ENCODE results near the gene STIMATE. TPM values are rescaled to one million over a fixed set of nuclear protein-coding genes. Genes with fewer than 3 reads are reported as not detected.

Gene STIMATE
- total RNA-seq, 1 donor from 2014 or later, result 8.9 TPM

GRCh38 chr3:52816654-52817053 is 80.7 kb downstream of the STIMATE start:
- Histone ChIP-seq H3K9ac (ENCODE audit: low read depth in 1 of 3, low read length in 3 of 3) (no peak overlapping the region), H3K27me3 (ENCODE audit: control insufficient read depth in 3 of 3, insufficient read depth in 3 of 3, low read length in 3 of 3) (no peaks in the 10 kb centered on the region), H3K36me3 (ENCODE audit: control insufficient read depth in 3 of 3, insufficient read depth in 3 of 3, low read length in 3 of 3) (peaks cover 57 to 75% (median 64%) of the 10 kb centered on the region in 3 donors), H3K4me3 (ENCODE audit: low read length in 3 of 3) (no peak overlapping the region), H3K9me3 (ENCODE audit: control insufficient read depth in 3 of 3, low read length in 3 of 3) (no peaks in the 10 kb centered on the region), H3K4me1 (ENCODE audit: control insufficient read depth in 3 of 3, insufficient read depth in 3 of 3, low read length in 3 of 3) (peaks cover 8 to 13% (median 11%) of the 10 kb centered on the region in 3 donors), H3K27ac (ENCODE audit: low read depth, low read length) (no peak overlapping the region)

GRCh38 chr3:52816199-52816598 is 81.1 kb downstream of the STIMATE start:
- Histone ChIP-seq H3K9me3 (ENCODE audit: control insufficient read depth in 3 of 3, low read length in 3 of 3) (no peaks in the 10 kb centered on the region), H3K27me3 (ENCODE audit: control insufficient read depth in 3 of 3, insufficient read depth in 3 of 3, low read length in 3 of 3) (no peaks in the 10 kb centered on the region), H3K9ac (ENCODE audit: low read depth in 1 of 3, low read length in 3 of 3) (no peak overlapping the region), H3K36me3 (ENCODE audit: control insufficient read depth in 3 of 3, insufficient read depth in 3 of 3, low read length in 3 of 3) (peaks cover 54 to 71% (median 59%) of the 10 kb centered on the region in 3 donors), H3K27ac (ENCODE audit: low read depth, low read length) (no peak overlapping the region), H3K4me3 (ENCODE audit: low read length in 3 of 3) (no peak overlapping the region), H3K4me1 (ENCODE audit: control insufficient read depth in 3 of 3, insufficient read depth in 3 of 3, low read length in 3 of 3) (peaks cover 8 to 13% (median 11%) of the 10 kb centered on the region in 3 donors)

DNA sequence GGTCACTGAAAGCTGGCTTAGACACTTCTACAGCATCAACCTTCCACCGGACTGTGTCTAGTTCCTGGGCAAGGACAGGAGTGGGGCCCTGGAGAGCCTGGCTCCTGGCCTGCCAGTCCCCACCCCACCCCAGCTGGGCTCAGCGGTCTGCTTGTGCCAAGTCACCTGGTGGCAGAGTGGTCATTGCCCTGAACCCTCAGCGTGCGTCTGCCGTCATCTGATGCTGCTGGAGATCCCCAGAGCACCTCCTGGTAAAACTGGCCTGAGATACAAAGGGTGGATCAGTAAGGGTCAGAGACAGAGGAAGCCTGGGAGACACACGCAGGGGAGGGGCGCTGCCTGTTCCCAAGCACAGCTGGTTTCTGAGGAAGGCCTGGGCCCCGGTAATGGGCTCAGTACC is 83.5 kb downstream of the STIMATE start:
- Histone ChIP-seq H3K27ac (ENCODE audit: low read depth, low read length) (no peak overlapping the region), H3K36me3 (ENCODE audit: control insufficient read depth in 3 of 3, insufficient read depth in 3 of 3, low read length in 3 of 3) (peaks cover 35 to 47% (median 39%) of the 10 kb centered on the region in 3 donors), H3K27me3 (ENCODE audit: control insufficient read depth in 3 of 3, insufficient read depth in 3 of 3, low read length in 3 of 3) (no peaks in the 10 kb centered on the region), H3K9me3 (ENCODE audit: control insufficient read depth in 3 of 3, low read length in 3 of 3) (no peaks in the 10 kb centered on the region), H3K4me1 (ENCODE audit: control insufficient read depth in 3 of 3, insufficient read depth in 3 of 3, low read length in 3 of 3) (peaks cover 0 to 4% (median 2%) of the 10 kb centered on the region in 3 donors), H3K4me3 (ENCODE audit: low read length in 3 of 3) (no peak overlapping the region), H3K9ac (ENCODE audit: low read depth in 1 of 3, low read length in 3 of 3) (no peak overlapping the region)

DNA sequence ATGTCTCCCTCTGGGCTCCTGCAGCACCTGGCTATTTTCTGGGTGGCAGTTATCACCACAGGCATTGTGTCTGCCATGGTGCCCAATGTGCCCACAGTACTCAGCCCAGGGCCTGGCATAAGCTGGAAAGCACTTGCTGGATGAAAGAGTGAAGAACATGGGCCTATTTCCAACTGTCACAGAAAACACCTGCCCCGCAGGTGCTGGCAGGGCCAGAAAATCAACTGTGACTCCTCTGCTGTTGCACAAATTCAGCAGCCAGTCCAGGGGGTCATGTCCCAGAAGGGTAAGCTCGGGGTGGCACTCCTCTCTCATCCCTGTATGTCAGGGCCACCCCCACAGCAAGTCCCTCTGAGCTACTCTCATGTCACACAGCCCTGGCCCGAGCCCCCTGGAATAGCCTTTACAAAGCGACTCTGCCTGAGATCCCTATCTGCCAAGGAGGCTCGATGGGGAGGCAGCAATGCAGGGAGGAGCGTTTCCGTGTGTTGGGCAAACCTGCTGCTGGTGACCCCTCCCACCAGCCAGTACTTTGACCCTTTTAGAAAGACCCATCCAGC is 85.8 kb downstream of the STIMATE start:
- H3K27ac ChIP-seq (ENCODE audit: low read depth, low read length), result no peak overlapping the region
- H3K4me1 ChIP-seq (ENCODE audit: control insufficient read depth in 3 of 3, insufficient read depth in 3 of 3, low read length in 3 of 3), result peaks cover 0 to 4% (median 2%) of the 10 kb centered on the region in 3 donors
- H3K9ac ChIP-seq (ENCODE audit: low read depth in 1 of 3, low read length in 3 of 3), result no peak overlapping the region
- H3K9me3 ChIP-seq (ENCODE audit: control insufficient read depth in 3 of 3, low read length in 3 of 3), result no peaks in the 10 kb centered on the region
- no peak overlapping the region for H3K4me3 ChIP-seq (ENCODE audit: low read length in 3 of 3)
- H3K36me3 ChIP-seq (ENCODE audit: control insufficient read depth in 3 of 3, insufficient read depth in 3 of 3, low read length in 3 of 3), result peaks cover 15 to 24% (median 16%) of the 10 kb centered on the region in 3 donors
- H3K27me3 ChIP-seq (ENCODE audit: control insufficient read depth in 3 of 3, insufficient read depth in 3 of 3, low read length in 3 of 3), result no peaks in the 10 kb centered on the region

GRCh38 chr3:52810923-52811322 is 86.4 kb downstream of the STIMATE start:
- Histone ChIP-seq H3K36me3 (ENCODE audit: control insufficient read depth in 3 of 3, insufficient read depth in 3 of 3, low read length in 3 of 3) (peaks cover 9 to 18% (median 10%) of the 10 kb centered on the region in 3 donors), H3K4me1 (ENCODE audit: control insufficient read depth in 3 of 3, insufficient read depth in 3 of 3, low read length in 3 of 3) (peaks cover 0 to 4% (median 2%) of the 10 kb centered on the region in 3 donors), H3K27me3 (ENCODE audit: control insufficient read depth in 3 of 3, insufficient read depth in 3 of 3, low read length in 3 of 3) (no peaks in the 10 kb centered on the region), H3K27ac (ENCODE audit: low read depth, low read length) (no peak overlapping the region), H3K9ac (ENCODE audit: low read depth in 1 of 3, low read length in 3 of 3) (no peak overlapping the region), H3K9me3 (ENCODE audit: control insufficient read depth in 3 of 3, low read length in 3 of 3) (no peaks in the 10 kb centered on the region), H3K4me3 (ENCODE audit: low read length in 3 of 3) (no peak overlapping the region)

- Histone ChIP-seq H3K9ac (ENCODE audit: low read depth in 1 of 3, low read length in 3 of 3) (no peak overlapping the region), H3K9me3 (ENCODE audit: control insufficient read depth in 3 of 3, low read length in 3 of 3) (no peaks in the 10 kb centered on the region), H3K27ac (ENCODE audit: low read depth, low read length) (no peak overlapping the region), H3K4me3 (ENCODE audit: low read length in 3 of 3) (no peak overlapping the region), H3K27me3 (ENCODE audit: control insufficient read depth in 3 of 3, insufficient read depth in 3 of 3, low read length in 3 of 3) (no peaks in the 10 kb centered on the region), H3K36me3 (ENCODE audit: control insufficient read depth in 3 of 3, insufficient read depth in 3 of 3, low read length in 3 of 3) (peaks cover 8 to 14% (median 8%) of the 10 kb centered on the region in 3 donors), H3K4me1 (ENCODE audit: control insufficient read depth in 3 of 3, insufficient read depth in 3 of 3, low read length in 3 of 3) (peaks cover 0 to 4% (median 2%) of the 10 kb centered on the region in 3 donors)
Observed at GRCh38 chr3:52809662-52810377, 87.5 kb downstream of the STIMATE start.

GRCh38 chr3:52809149-52809548 is 88.2 kb downstream of the STIMATE start:
- Histone ChIP-seq H3K4me3 (ENCODE audit: low read length in 3 of 3) (no peak overlapping the region), H3K4me1 (ENCODE audit: control insufficient read depth in 3 of 3, insufficient read depth in 3 of 3, low read length in 3 of 3) (peaks cover 0 to 4% (median 2%) of the 10 kb centered on the region in 3 donors), H3K27ac (ENCODE audit: low read depth, low read length) (no peak overlapping the region), H3K27me3 (ENCODE audit: control insufficient read depth in 3 of 3, insufficient read depth in 3 of 3, low read length in 3 of 3) (no peaks in the 10 kb centered on the region), H3K36me3 (ENCODE audit: control insufficient read depth in 3 of 3, insufficient read depth in 3 of 3, low read length in 3 of 3) (peaks cover 8 to 13% (median 8%) of the 10 kb centered on the region in 3 donors), H3K9me3 (ENCODE audit: control insufficient read depth in 3 of 3, low read length in 3 of 3) (no peaks in the 10 kb centered on the region), H3K9ac (ENCODE audit: low read depth in 1 of 3, low read length in 3 of 3) (no peak overlapping the region)

DNA sequence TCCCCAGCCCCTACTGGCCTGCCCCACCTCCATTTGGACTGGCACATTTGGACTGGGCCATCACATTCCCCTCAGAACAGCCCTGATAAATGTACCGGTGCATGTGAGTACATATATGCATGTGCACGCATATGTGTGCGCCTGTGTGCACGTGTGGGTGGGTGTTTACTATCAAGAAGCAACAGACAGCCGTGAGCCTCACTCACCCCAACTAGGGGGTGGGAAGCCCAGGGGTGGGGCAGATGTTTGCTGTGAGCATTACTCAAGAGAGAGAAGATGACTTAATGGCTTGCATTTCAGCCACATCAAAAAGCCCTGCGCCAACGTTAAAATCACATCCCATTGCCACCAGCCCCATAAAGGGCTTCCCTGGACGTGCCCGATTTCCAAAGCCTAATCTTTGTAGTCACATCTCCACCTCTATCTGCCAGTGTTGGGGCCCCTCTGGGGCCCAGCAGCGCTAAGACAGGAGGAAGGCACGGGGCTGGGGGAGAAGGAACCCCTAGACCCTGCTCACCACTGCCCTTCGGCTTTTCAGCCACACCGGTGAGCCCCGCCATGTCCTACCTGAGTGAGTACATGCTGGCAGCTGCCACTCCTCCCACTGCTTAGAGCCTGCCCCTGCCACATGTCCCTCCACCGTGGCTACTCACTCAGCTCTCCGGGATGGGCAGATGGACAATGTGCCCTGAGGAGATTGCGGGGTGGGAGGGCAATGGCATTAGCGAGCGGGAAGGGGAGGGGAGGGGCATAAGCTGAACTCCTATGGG is 91.9 kb downstream of the STIMATE start:
- no peaks in the 10 kb centered on the region for H3K9me3 ChIP-seq (ENCODE audit: control insufficient read depth in 3 of 3, low read length in 3 of 3)
- H3K4me1 ChIP-seq (ENCODE audit: control insufficient read depth in 3 of 3, insufficient read depth in 3 of 3, low read length in 3 of 3), result no peaks in the 10 kb centered on the region
- no peak overlapping the region for H3K9ac ChIP-seq (ENCODE audit: low read depth in 1 of 3, low read length in 3 of 3)
- H3K27ac ChIP-seq (ENCODE audit: low read depth, low read length), result no peak overlapping the region
- H3K36me3 ChIP-seq (ENCODE audit: control insufficient read depth in 3 of 3, insufficient read depth in 3 of 3, low read length in 3 of 3), result no peaks in the 10 kb centered on the region
- H3K4me3 ChIP-seq (ENCODE audit: low read length in 3 of 3), result no peak overlapping the region
- H3K27me3 ChIP-seq (ENCODE audit: control insufficient read depth in 3 of 3, insufficient read depth in 3 of 3, low read length in 3 of 3), result no peaks in the 10 kb centered on the region

- Histone ChIP-seq H3K27me3 (ENCODE audit: control insufficient read depth in 3 of 3, insufficient read depth in 3 of 3, low read length in 3 of 3) (no peaks in the 10 kb centered on the region), H3K4me3 (ENCODE audit: low read length in 3 of 3) (no peak overlapping the region), H3K36me3 (ENCODE audit: control insufficient read depth in 3 of 3, insufficient read depth in 3 of 3, low read length in 3 of 3) (no peaks in the 10 kb centered on the region), H3K4me1 (ENCODE audit: control insufficient read depth in 3 of 3, insufficient read depth in 3 of 3, low read length in 3 of 3) (no peaks in the 10 kb centered on the region), H3K9ac (ENCODE audit: low read depth in 1 of 3, low read length in 3 of 3) (no peak overlapping the region), H3K27ac (ENCODE audit: low read depth, low read length) (no peak overlapping the region), H3K9me3 (ENCODE audit: control insufficient read depth in 3 of 3, low read length in 3 of 3) (no peaks in the 10 kb centered on the region)
Observed at GRCh38 chr3:52801839-52802238, 95.5 kb downstream of the STIMATE start.

DNA sequence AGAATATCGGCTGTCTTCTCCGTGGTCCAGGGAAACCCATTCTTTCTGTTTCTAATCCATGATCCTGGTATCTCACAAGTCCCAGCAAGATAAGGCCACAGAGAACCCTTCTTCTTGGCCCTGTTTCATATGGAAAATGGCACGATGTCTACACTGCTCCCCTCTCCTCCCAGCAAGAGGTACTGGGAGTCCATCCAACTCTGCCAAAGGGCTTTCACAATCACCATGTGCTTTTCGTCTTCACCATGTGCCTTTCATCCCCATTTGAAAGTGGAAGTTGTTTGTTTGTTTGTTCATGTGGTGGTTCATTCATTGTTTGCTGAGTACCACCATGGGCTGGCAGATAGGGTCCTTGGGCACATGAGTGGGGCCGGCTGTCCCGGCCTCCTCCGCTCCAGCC is 97.3 kb downstream of the STIMATE start:
- H3K36me3 ChIP-seq (ENCODE audit: control insufficient read depth in 3 of 3, insufficient read depth in 3 of 3, low read length in 3 of 3), result no peaks in the 10 kb centered on the region
- H3K27me3 ChIP-seq (ENCODE audit: control insufficient read depth in 3 of 3, insufficient read depth in 3 of 3, low read length in 3 of 3), result no peaks in the 10 kb centered on the region
- no peaks in the 10 kb centered on the region for H3K9me3 ChIP-seq (ENCODE audit: control insufficient read depth in 3 of 3, low read length in 3 of 3)
- no peak overlapping the region for H3K27ac ChIP-seq (ENCODE audit: low read depth, low read length)
- H3K4me1 ChIP-seq (ENCODE audit: control insufficient read depth in 3 of 3, insufficient read depth in 3 of 3, low read length in 3 of 3), result no peaks in the 10 kb centered on the region
- no peak overlapping the region for H3K9ac ChIP-seq (ENCODE audit: low read depth in 1 of 3, low read length in 3 of 3)
- H3K4me3 ChIP-seq (ENCODE audit: low read length in 3 of 3), result no peak overlapping the region
